ENCODE data around the gene CPN1. TPM values are rescaled to one million over a fixed set of nuclear protein-coding genes. Genes with fewer than 3 reads are reported as not detected.

CPN1 gene
- total RNA-seq, 1 experiment from 2014 or later: not detected

GRCh38 chr10:100020142-100020885 is 61.4 kb downstream of the CPN1 start:
- H3K23me2 ChIP-seq (ENCODE audit: insufficient read length, low read depth, low read length, poor library complexity, severe bottlenecking): no peaks in the 10 kb centered on the region
- Mint-ChIP-seq H3K36me3 (ENCODE audit: insufficient read depth in 1 of 3, low read depth in 3 of 3) (no peaks in the 10 kb centered on the region), H3K27me3 (ENCODE audit: low read depth) (no peaks in the 10 kb centered on the region; the same call in 1 of the 2 replicates), H3K27ac (peak overlapping the region in 2 of 3 experiments; percentile 17 to 38; a peak in 4 of 7 replicates), H3K4me3 (no peak overlapping the region; a peak in 1 of 5 replicates), H3K9me3 (no peaks in the 10 kb centered on the region), H3K4me1 (peaks cover 13 to 17% of the 10 kb centered on the region in 2 experiments)
- no peak for DNase-seq
- no peak overlapping the region for H4K91ac ChIP-seq (ENCODE audit: insufficient read length, low read depth, low read length)
- no peak overlapping the region for H3K9ac ChIP-seq (ENCODE audit: extremely low read depth, insufficient read length, low read length)
- no peak overlapping the region; the same call in 1 of the 2 replicates for H3K14ac ChIP-seq (ENCODE audit: insufficient read depth, low read length)
- H3K27me3 ChIP-seq (ENCODE audit: insufficient read depth, low read length): no peaks in the 10 kb centered on the region
- H4K5ac ChIP-seq (ENCODE audit: insufficient read length, low read depth, low read length): no peak overlapping the region
- no peak overlapping the region for H3K18ac ChIP-seq (ENCODE audit: insufficient read length, low read depth, low read length)
- H3T11ph ChIP-seq (ENCODE audit: low read length): no peak overlapping the region
- TF ChIP-seq, protein P1, sequence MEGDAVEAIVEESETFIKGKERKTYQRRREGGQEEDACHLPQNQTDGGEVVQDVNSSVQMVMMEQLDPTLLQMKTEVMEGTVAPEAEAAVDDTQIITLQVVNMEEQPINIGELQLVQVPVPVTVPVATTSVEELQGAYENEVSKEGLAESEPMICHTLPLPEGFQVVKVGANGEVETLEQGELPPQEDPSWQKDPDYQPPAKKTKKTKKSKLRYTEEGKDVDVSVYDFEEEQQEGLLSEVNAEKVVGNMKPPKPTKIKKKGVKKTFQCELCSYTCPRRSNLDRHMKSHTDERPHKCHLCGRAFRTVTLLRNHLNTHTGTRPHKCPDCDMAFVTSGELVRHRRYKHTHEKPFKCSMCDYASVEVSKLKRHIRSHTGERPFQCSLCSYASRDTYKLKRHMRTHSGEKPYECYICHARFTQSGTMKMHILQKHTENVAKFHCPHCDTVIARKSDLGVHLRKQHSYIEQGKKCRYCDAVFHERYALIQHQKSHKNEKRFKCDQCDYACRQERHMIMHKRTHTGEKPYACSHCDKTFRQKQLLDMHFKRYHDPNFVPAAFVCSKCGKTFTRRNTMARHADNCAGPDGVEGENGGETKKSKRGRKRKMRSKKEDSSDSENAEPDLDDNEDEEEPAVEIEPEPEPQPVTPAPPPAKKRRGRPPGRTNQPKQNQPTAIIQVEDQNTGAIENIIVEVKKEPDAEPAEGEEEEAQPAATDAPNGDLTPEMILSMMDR (conservative IDR thresholded peaks at IDR 0.05): no peak; the same call in 2 of the 3 replicates
- H3K9me3 ChIP-seq (ENCODE audit: control insufficient read depth, low read depth, low read length): no peaks in the 10 kb centered on the region
- no peak overlapping the region for H2BK5ac ChIP-seq (ENCODE audit: insufficient read length, low read length)
- no peak overlapping the region for H3K23ac ChIP-seq (ENCODE audit: insufficient read length, low read depth, low read length)
- H2BK20ac ChIP-seq (ENCODE audit: low read depth, low read length, poor library complexity, severe bottlenecking): no peak overlapping the region
- H2AFZ ChIP-seq (ENCODE audit: low read length): no peak overlapping the region
- H2AK5ac ChIP-seq (ENCODE audit: insufficient read length, low read length): no peak overlapping the region
- no peak overlapping the region for H2BK12ac ChIP-seq (ENCODE audit: insufficient read length, low read depth, low read length)
- no CpG with 5 or more reads among the region's 5 CpGs for WGBS (ENCODE audit: extremely low coverage, insufficient read length, low lambda C conversion rate)
- H3K27ac ChIP-seq (ENCODE audit: insufficient read length, low read depth, low read length): no peak overlapping the region
- no peaks in the 10 kb centered on the region for H3K4me1 ChIP-seq (ENCODE audit: insufficient read depth, low read length)
- no peaks in the 10 kb centered on the region for H3K79me2 ChIP-seq (ENCODE audit: insufficient read depth, low read length)
- no peaks in the 10 kb centered on the region for H3K79me1 ChIP-seq (ENCODE audit: insufficient read depth, low read depth, low read length, poor library complexity, severe bottlenecking)
- H4K8ac ChIP-seq (replicated peaks; ENCODE audit: insufficient read length, low read depth, low read length): no peak overlapping the region
- no peaks in the 10 kb centered on the region for H4K20me1 ChIP-seq (ENCODE audit: control insufficient read depth, insufficient read depth, insufficient read length)
- no peak overlapping the region for H2BK120ac ChIP-seq (ENCODE audit: low read depth, low read length, poor library complexity, severe bottlenecking)
- no peak overlapping the region for H3K4me2 ChIP-seq (ENCODE audit: insufficient read depth, insufficient read length, low read length)
- no peak overlapping the region for H2BK15ac ChIP-seq (ENCODE audit: low read depth, low read length)
- H3K56ac ChIP-seq (ENCODE audit: insufficient read length, low read depth, low read length): no peak overlapping the region
- no peak overlapping the region for H3K4ac ChIP-seq (ENCODE audit: low read depth, low read length)
